ENCODE results near the gene NLGN1. TPM values are rescaled to one million over a fixed set of nuclear protein-coding genes. Genes with fewer than 3 reads are reported as not detected.

Gene NLGN1
- total RNA-seq, 1 experiment from 2014 or later, result 0.85 TPM

DNA sequence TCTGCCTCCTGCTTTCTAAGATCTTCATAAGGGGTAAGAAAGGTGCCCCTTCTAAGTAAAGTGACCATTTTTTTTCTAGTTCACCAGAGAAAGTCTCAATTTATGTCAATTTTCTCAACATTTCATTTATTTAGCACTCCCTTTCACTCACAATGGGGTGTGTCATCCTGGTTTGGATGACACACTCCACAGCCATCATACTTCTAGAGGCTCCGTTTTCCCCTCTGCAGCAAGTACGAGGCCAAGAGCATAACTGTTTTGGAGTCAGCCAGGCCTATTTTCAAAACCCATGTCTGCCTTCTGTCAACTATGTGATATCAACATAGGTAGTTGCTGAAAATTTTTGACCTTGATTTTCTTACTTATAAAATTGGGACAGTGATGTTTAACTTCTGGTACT is 703.2 kb downstream of the NLGN1 start:
- Histone ChIP-seq H3K27ac (ENCODE audit: low read length) (no peak overlapping the region), H3K4me1 (ENCODE audit: control insufficient read depth, insufficient read depth, low read length) (peaks cover 3% of the 10 kb centered on the region; the same call in 1 of the 2 replicates), H3K36me3 (ENCODE audit: control insufficient read depth, insufficient read depth, low read length) (no peaks in the 10 kb centered on the region), H3K4me3 (ENCODE audit: low read depth in 2 of 2, low read length in 2 of 2) (no peak overlapping the region), H3K9me3 (ENCODE audit: control insufficient read depth, insufficient read depth, low read depth, low read length) (no peaks in the 10 kb centered on the region), H3K27me3 (ENCODE audit: control insufficient read depth, insufficient read depth, low read length) (no peaks in the 10 kb centered on the region)
- in situ Hi-C loops (cut with HindIII; ENCODE audit: low pct_unique_long_range_greater_than_20kb, low sequenced_read_pairs), result no loop called here
- DNase-seq (ENCODE audit: low read depth, low spot score), result no peak
- POLR2A ChIA-PET, result no interaction called here
- BruUV-seq (replicated peaks), result no TSS peak
- ATAC-seq, result no peak
- CTCF ChIA-PET, result no interaction called here
- no peak for TF ChIP-seq TCF7L2 (IDR thresholded peaks at IDR 0.05; ENCODE audit: low read depth, low read length)
- TF ChIP-seq SIN3A (IDR thresholded peaks at IDR 0.05; ENCODE audit: borderline replicate concordance, insufficient read depth, low read depth, low read length), result no peak
- TF ChIP-seq, protein P1, sequence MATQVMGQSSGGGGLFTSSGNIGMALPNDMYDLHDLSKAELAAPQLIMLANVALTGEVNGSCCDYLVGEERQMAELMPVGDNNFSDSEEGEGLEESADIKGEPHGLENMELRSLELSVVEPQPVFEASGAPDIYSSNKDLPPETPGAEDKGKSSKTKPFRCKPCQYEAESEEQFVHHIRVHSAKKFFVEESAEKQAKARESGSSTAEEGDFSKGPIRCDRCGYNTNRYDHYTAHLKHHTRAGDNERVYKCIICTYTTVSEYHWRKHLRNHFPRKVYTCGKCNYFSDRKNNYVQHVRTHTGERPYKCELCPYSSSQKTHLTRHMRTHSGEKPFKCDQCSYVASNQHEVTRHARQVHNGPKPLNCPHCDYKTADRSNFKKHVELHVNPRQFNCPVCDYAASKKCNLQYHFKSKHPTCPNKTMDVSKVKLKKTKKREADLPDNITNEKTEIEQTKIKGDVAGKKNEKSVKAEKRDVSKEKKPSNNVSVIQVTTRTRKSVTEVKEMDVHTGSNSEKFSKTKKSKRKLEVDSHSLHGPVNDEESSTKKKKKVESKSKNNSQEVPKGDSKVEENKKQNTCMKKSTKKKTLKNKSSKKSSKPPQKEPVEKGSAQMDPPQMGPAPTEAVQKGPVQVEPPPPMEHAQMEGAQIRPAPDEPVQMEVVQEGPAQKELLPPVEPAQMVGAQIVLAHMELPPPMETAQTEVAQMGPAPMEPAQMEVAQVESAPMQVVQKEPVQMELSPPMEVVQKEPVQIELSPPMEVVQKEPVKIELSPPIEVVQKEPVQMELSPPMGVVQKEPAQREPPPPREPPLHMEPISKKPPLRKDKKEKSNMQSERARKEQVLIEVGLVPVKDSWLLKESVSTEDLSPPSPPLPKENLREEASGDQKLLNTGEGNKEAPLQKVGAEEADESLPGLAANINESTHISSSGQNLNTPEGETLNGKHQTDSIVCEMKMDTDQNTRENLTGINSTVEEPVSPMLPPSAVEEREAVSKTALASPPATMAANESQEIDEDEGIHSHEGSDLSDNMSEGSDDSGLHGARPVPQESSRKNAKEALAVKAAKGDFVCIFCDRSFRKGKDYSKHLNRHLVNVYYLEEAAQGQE (IDR thresholded peaks at IDR 0.05; ENCODE audit: insufficient read depth in 1 of 2, low read depth in 2 of 2, low read length in 1 of 2), result no peak
- TF ChIP-seq CTCF (IDR thresholded peaks at IDR 0.05), result no peak
- no peak for TF ChIP-seq POLR2AphosphoS5 (IDR thresholded peaks at IDR 0.05; ENCODE audit: low read depth, low read length)
- intact Hi-C loops (cut with micrococcal nuclease; ENCODE audit: unreplicated experiment), result no loop called here

DNA sequence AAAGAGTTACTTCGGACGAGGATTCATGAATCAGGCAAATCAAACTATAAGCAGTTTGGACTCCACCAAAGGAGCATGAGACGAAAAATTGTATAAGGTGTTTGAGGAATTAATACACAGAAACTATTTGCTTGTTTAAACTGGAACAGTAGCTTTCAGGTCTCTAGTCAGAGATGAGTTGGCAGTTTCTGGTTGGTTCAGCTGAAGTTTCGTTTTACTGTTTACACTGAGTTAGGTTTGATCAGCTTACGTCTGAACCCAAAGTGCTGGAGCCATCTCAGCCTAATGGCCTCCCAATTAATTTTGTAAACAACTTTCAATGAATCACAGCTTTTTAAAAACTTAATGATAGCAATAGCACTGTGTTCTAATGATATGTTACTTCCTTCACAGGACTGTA is 703.7 kb downstream of the NLGN1 start:
- intact Hi-C loops (cut with micrococcal nuclease; ENCODE audit: unreplicated experiment), result no loop called here
- peaks cover 3% of the 10 kb centered on the region; the same call in 1 of the 2 replicates for H3K4me1 ChIP-seq (ENCODE audit: control insufficient read depth, insufficient read depth, low read length)
- ATAC-seq, result no peak
- H3K27me3 ChIP-seq (ENCODE audit: control insufficient read depth, insufficient read depth, low read length), result no peaks in the 10 kb centered on the region
- no peak overlapping the region for H3K4me3 ChIP-seq (ENCODE audit: low read depth in 2 of 2, low read length in 2 of 2)
- in situ Hi-C loops (cut with HindIII; ENCODE audit: low pct_unique_long_range_greater_than_20kb, low sequenced_read_pairs), result no loop called here
- no TSS peak for BruUV-seq (replicated peaks)
- DNase-seq (ENCODE audit: low read depth, low spot score), result no peak
- H3K27ac ChIP-seq (ENCODE audit: low read length), result no peak overlapping the region
- POLR2A ChIA-PET, result no interaction called here
- no peaks in the 10 kb centered on the region for H3K36me3 ChIP-seq (ENCODE audit: control insufficient read depth, insufficient read depth, low read length)
- CTCF ChIA-PET, result no interaction called here
- no peak for TF ChIP-seq POLR2AphosphoS5 (IDR thresholded peaks at IDR 0.05; ENCODE audit: low read depth, low read length)
- no peak for TF ChIP-seq TCF7L2 (IDR thresholded peaks at IDR 0.05; ENCODE audit: low read depth, low read length)
- TF ChIP-seq, protein P1 (IDR thresholded peaks at IDR 0.05; ENCODE audit: insufficient read depth in 1 of 2, low read depth in 2 of 2, low read length in 1 of 2), result no peak
- no peaks in the 10 kb centered on the region for H3K9me3 ChIP-seq (ENCODE audit: control insufficient read depth, insufficient read depth, low read depth, low read length)

All from Panc1 (cell line).